ENCODE data around the gene TMEM106C. TPM values are rescaled to one million over a fixed set of nuclear protein-coding genes. Genes with fewer than 3 reads are reported as not detected.

Gene TMEM106C
- total RNA-seq, 1 experiment from 2014 or later, result 281 TPM

- Histone ChIP-seq H3K36me3 (ENCODE audit: control insufficient read depth, insufficient read depth, low read length) (no peaks in the 10 kb centered on the region), H3K4me1 (no peaks in the 10 kb centered on the region), H3K27me3 (replicated peaks; ENCODE audit: control insufficient read depth, insufficient read depth, low read length) (no peaks in the 10 kb centered on the region), H3K9me3 (no peaks in the 10 kb centered on the region), H3K4me3 (ENCODE audit: low read depth, low read length) (no peak overlapping the region)
- DNase-seq, result no peak
- Mint-ChIP-seq H3K4me1 (ENCODE audit: low read depth, unreplicated experiment) (peaks cover 13% of the 10 kb centered on the region), H3K4me3 (ENCODE audit: unreplicated experiment) (no peak overlapping the region), H3K9me3 (ENCODE audit: unreplicated experiment) (no peaks in the 10 kb centered on the region), H3K27me3 (ENCODE audit: insufficient read depth, unreplicated experiment) (no peaks in the 10 kb centered on the region), H3K36me3 (ENCODE audit: insufficient read depth, unreplicated experiment) (no peaks in the 10 kb centered on the region), H3K27ac (ENCODE audit: unreplicated experiment) (no peak overlapping the region)
- no TSS peak for BruUV-seq (replicated peaks)
- ChIA-PET CTCF (interaction anchor here (0.7 kb wide), 1 partner anchor 34 kb away, joined by 3 read pairs; no protein-coding TSS in a partner anchor), POLR2A (no interaction called here)
- TF ChIP-seq CTCF (IDR thresholded peaks at IDR 0.05; ENCODE audit: insufficient read depth in 1 of 2, low read depth in 1 of 2, low read length in 1 of 2, severe bottlenecking in 1 of 2, unreplicated experiment in 1 of 2), result peak; percentile 7 to 32
- intact Hi-C loops (cut with micrococcal nuclease; ENCODE audit: unreplicated experiment), result no loop called here
These were observed 21.4 kb upstream of the TMEM106C start for GRCh38 chr12:47941871-47942613.

- Mint-ChIP-seq H3K27ac (ENCODE audit: unreplicated experiment) (no peak overlapping the region), H3K9me3 (ENCODE audit: unreplicated experiment) (no peaks in the 10 kb centered on the region), H3K4me3 (ENCODE audit: unreplicated experiment) (no peak overlapping the region), H3K36me3 (ENCODE audit: insufficient read depth, unreplicated experiment) (no peaks in the 10 kb centered on the region), H3K4me1 (ENCODE audit: low read depth, unreplicated experiment) (peaks cover 13% of the 10 kb centered on the region), H3K27me3 (ENCODE audit: insufficient read depth, unreplicated experiment) (no peaks in the 10 kb centered on the region)
- Histone ChIP-seq H3K4me3 (ENCODE audit: low read depth, low read length) (no peak overlapping the region), H3K9me3 (no peaks in the 10 kb centered on the region), H3K4me1 (no peaks in the 10 kb centered on the region), H3K27me3 (replicated peaks; ENCODE audit: control insufficient read depth, insufficient read depth, low read length) (no peaks in the 10 kb centered on the region), H3K36me3 (ENCODE audit: control insufficient read depth, insufficient read depth, low read length) (no peaks in the 10 kb centered on the region)
- ChIA-PET POLR2A (no interaction called here), CTCF (interaction anchor here (0.7 kb wide), 1 partner anchor 34 kb away, joined by 3 read pairs; no protein-coding TSS in a partner anchor)
- BruUV-seq (replicated peaks), result no TSS peak
- intact Hi-C loops (cut with micrococcal nuclease; ENCODE audit: unreplicated experiment), result no loop called here
- TF ChIP-seq CTCF (IDR thresholded peaks at IDR 0.05; ENCODE audit: insufficient read depth in 1 of 2, low read depth in 1 of 2, low read length in 1 of 2, severe bottlenecking in 1 of 2, unreplicated experiment in 1 of 2), result no peak
- no peak for DNase-seq
These were observed 20.7 kb upstream of the TMEM106C start for GRCh38 chr12:47942614-47943225.

GRCh38 chr12:47943623-47944340, 19.6 kb upstream of the TMEM106C start:
- no peak overlapping the region for H3K4me3 Mint-ChIP-seq (ENCODE audit: unreplicated experiment)
- no peaks in the 10 kb centered on the region for H3K27me3 Mint-ChIP-seq (ENCODE audit: insufficient read depth, unreplicated experiment)
- POLR2A ChIA-PET, result no interaction called here
- intact Hi-C loops (cut with micrococcal nuclease; ENCODE audit: unreplicated experiment), result no loop called here
- H3K9me3 ChIP-seq, result no peaks in the 10 kb centered on the region
- BruUV-seq (replicated peaks), result no TSS peak
- H3K4me3 ChIP-seq (ENCODE audit: low read depth, low read length), result no peak overlapping the region
- H3K4me1 ChIP-seq, result no peaks in the 10 kb centered on the region
- no peak overlapping the region for H3K27ac Mint-ChIP-seq (ENCODE audit: unreplicated experiment)
- TF ChIP-seq CTCF (IDR thresholded peaks at IDR 0.05; ENCODE audit: insufficient read depth in 1 of 2, low read depth in 1 of 2, low read length in 1 of 2, severe bottlenecking in 1 of 2, unreplicated experiment in 1 of 2), result no peak
- peaks cover 4% of the 10 kb centered on the region for H3K36me3 Mint-ChIP-seq (ENCODE audit: insufficient read depth, unreplicated experiment)
- H3K9me3 Mint-ChIP-seq (ENCODE audit: unreplicated experiment), result no peaks in the 10 kb centered on the region
- CTCF ChIA-PET, result no interaction called here
- no peaks in the 10 kb centered on the region for H3K27me3 ChIP-seq (replicated peaks; ENCODE audit: control insufficient read depth, insufficient read depth, low read length)
- no peaks in the 10 kb centered on the region for H3K36me3 ChIP-seq (ENCODE audit: control insufficient read depth, insufficient read depth, low read length)
- no peak for DNase-seq
- H3K4me1 Mint-ChIP-seq (ENCODE audit: low read depth, unreplicated experiment), result peaks cover 13% of the 10 kb centered on the region
